GM18870 (cell line): ENCODE measurements around the gene TMEM63C.

ENCODE experiments used
- ATAC-seq: cut with Tn5 transposase; IDR thresholded peaks from one replicate; pipeline ENCODE4 v1.9.1; 2021; ENCODE audit warnings: moderate library complexity; ENCODE audit not compliant: unreplicated experiment

The TMEM63C gene, protein sequence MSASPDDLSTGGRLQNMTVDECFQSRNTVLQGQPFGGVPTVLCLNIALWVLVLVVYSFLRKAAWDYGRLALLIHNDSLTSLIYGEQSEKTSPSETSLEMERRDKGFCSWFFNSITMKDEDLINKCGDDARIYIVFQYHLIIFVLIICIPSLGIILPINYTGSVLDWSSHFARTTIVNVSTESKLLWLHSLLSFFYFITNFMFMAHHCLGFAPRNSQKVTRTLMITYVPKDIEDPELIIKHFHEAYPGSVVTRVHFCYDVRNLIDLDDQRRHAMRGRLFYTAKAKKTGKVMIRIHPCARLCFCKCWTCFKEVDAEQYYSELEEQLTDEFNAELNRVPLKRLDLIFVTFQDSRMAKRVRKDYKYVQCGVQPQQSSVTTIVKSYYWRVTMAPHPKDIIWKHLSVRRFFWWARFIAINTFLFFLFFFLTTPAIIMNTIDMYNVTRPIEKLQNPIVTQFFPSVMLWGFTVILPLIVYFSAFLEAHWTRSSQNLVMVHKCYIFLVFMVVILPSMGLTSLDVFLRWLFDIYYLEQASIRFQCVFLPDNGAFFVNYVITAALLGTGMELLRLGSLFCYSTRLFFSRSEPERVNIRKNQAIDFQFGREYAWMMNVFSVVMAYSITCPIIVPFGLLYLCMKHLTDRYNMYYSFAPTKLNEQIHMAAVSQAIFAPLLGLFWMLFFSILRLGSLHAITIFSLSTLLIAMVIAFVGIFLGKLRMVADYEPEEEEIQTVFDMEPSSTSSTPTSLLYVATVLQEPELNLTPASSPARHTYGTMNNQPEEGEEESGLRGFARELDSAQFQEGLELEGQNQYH

DNA sequence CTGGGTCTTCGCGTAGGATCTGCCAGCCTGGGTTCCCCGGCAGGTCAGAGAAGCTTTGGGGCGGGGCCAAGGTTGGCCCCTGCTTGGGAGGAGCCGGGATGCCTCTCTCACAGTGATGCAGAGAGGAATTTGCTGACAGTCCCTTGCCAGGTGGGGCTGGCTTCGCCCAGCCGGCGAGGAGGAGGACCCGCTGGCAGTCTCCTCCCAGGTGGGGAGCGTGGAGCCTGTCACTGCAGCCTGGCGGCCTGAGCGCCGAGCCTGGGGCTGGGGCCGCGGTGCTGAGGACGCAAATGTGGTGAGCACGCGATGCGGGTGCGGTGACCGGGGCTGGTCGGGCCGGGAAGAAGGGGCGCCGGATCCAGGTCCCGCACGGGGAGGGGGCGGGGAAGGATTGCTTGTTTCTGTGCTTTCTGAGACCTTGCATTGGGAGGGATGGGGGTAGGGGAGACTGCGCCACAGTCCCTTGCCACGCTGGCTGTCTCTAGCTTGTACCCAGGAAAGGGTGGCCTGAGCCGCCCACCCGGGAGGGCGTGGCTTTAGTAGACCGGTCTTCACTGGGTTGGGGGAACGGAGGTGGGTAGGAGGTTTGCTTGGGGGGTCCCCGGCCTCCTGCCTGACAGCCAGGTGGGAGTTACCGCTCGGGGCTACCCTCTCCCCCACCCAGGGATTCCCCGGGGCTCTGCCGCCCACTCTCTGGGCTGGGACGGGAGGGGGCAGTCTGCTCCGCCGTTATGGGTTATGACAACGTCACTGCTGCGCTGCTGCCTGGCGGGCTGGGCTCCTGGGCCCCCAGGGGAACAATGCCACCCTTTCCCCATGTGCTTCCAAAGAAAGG lies at the start of gene TMEM63C:
Gene TMEM63C, plus strand, starts transcription at position 196 of the 835 bp plus-strand sequence. CDS start 37,016 bp downstream, outside the sequence.
- ATAC-seq = no peak

DNA sequence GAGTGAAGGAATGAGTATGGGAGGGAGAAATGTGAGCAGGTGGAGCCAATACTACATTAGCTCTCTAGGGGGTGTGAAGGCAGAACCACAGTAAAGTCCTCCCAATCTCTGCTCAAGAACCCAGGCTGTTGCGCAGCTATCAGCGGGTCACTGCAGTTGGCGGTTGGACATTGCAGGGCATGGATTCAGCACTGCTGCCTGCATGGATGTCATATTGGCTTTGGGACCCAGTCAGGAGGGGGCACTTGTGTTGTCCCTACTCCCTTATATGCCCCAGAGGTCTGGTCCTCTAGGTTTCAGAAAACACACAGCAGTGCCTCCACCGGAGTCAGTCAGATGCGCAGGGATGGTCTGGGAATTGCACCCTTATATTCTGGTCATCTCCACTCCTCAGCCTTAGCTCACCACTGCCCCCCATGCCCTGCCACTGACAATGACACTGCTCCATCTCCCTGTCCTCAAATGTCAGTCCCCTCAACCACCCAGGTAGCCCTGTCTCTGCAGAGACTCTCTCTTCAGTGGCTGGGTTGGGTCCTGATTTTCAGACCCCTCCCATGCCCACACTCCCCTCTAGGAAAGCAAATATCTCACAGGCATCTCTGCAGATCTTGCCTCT lies 49.6 kb upstream of the TMEM63C start:
- no peak for ATAC-seq

DNA sequence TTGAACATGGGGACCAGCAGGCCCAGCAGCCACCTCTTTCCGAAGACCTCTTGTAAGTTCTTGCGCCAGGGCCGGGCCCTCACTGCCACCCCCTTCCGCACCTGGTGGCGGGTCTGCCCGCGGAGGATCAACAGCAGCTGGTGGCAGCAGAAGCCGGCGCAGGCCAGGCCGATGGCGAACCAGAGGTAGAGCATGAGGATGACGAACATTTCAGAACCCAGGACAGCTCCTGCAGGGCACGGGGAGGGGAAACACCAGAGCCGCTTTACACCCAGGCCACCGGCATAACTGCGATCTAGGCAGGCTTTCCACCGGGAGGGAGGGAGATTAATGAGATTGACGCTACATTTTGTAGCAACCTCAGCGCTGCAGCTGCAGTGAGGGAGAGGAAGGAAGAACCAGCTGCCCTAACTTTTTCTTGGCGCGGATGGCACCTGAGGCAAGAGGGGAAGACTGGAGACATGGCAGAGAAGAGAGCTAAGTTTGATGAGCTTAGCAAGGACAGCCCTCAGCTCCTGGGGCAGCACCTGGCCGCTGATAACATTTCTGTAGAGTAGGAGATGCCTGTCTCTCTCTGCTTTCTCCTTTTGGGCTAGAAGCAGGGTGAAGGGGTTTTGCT lies 47.8 kb upstream of the TMEM63C start:
- ATAC-seq = no peak

DNA sequence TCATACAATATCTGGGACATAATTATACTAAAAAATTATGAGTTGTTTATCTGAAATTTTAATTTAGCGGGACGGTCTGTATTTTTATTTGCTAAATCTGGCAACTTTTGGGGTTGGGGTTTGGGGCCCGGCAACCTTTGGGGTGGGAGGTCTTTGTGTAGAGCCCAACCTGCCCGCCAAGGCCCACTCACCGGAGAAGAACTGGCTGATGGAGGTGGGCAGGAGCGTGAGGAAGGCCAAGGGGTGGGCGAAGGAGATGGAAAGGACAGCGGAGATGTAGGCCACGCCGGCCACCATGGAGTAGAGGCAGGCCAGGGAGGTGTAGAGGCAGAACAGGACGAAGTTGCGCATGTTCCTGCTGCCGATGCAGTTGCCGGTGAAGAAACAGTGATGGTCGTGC lies 42.6 kb upstream of the TMEM63C start:
- ATAC-seq = no peak

DNA sequence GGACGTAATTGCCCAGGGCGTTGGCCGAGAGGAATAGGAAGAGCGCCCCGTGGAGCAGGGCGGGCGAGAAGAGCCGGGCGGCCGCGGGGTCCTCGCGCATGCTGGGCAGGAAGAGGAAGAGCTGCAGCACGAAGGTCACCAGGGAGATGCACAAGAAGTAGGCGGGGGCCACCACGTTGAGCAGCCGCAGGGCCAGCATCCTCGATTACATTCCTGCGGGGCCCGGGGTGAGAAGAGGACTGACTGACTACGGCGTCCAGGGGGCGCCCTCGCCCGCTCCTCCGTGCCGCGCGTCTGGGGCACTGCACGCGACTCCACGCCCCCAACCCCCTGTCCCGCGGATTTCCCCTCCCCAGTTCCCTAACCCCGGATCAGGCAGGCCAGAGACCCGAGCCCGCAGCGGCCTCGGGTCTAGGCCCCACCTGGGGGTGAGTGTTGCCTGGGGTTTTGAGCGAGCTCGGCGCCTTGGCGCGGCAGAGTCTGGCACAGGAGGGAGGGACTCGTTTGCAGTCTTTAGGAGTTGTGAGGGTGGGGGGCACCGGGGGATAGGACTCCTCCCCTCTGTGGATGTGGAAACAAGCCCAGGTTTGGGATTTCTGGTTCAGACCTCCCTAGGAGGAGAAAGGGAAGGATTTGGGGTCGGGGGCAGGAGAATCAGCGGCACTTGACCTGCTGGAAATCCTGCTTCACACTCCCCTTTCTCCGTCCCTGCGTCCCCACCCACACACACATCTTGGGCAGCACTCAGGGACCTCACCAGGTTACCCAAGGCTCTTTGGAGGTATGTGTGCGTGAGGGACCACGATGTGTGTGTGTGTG lies 41.8 kb upstream of the TMEM63C start:
- no peak for ATAC-seq

DNA sequence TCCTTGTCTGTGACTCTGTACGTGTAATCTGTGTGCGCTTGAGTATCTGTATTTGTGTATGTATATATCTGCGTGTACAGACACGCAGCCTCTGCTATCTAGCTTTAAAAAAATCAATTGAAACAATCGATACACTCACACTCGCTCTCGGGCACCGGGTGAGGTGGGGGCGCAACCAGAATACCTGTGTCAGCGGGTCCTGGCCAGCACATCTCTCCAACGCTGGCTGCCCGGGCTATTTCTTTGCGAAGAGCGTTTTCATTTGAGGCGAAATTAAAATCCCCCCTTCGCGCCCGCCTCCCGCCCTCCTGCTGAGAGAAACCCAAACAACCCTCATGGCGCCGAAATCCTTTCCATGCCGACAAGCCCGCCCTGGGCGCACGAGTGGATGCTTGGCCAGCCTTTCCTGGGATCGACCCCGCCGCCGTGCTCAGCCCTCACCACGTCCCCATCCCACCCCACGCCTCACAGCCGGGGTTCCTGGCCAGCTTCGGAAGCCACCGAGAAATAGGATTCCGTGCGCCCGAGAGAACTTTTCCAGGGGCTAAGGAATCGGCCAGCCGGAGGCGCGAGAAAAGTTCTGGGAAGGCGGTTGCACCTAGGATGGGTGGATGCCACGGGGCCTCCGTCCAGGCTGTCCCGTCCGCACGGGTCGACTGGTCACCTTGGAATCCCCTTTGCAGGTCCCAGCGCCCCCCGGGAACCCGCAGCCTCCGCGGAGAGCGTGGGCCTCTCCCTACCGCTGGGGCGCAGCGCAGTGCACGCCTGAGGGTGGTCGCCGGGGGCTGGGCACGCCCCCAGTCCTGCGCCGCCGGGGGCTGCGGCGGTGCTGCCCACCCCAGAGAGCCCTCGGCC lies 41.0 kb upstream of the TMEM63C start:
- ATAC-seq = no peak

DNA sequence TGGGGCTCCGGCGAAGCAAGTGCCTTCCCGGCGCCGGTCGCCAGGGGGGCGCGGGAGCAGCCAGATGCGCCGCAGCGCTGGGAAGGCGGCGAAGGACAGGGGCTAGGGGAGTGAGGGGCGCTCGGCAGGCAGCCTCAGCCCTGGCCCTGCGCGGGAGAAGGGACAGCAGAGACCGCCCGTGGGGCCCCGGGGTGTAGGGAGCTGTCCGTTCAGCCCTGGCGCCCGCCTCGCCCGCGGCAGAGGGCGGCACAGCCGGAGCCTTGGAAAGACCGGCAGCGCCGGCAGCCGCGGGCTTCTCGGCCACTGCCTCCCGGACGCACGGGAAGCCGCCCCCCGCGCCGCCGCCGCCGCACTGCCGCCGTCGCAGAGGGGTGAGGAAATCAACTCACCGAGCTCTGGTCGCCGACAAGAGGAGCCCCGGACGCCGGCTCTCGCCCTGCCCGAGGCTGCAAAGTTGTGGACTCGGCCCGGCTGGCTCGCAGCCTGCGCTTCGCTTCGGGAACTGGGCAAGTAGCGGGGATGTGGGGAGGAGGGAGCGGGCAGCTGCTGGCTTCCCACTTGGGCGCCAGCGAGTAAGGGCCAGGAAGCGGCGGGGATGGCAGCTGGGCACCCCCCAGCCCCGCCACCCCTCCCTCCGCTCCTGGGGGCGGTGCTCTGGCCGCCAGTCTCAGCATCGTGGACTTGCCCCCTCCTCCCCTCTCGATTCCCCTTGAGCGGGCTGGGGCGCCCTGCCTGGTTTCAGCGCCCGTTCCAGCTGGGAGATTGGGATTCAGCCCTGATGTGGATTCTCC lies 40.2 kb upstream of the TMEM63C start, which contains the start of gene ZDHHC22:
Gene ZDHHC22, minus strand, starts transcription at position 578 of the 791 bp plus-strand sequence. CDS start 2,053 bp downstream, outside the sequence.
- ATAC-seq = no peak

DNA sequence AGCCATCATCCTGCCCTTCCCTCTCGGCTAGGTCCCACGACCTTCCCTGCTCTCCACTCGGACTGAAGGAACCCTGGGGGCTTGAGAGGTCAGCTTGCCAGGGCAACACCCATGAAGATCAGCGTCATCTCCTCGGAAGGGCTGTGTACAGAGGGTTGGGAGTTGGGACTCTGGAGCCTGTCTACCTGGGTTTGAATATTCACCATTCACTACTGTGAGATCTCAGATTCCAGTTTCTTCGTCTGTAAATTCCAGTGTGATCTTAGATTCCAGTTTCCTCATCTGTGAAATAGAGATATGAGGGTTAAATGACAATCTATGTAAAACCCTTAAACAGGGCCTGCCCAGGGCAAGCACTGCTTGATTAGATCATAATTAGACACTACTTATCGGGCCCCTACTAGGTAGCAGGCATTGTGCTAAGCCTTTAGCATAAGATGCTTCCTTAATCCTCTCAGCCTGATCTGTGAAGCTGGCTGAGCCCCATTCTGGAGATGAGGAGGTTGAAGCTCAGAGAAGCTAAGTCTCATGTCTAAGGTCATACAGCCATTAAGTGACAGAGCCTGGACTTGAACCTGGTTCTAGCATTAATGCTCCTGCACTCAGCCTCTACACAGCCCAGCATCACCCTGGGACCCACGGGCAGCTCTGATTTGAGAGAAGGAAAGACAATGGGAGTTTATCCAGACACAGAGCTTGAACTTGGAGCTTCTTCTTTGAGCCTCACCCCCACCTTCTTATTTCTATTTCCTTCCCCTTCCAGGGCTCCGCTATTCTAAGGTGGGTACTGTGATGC lies 39.4 kb upstream of the TMEM63C start:
- no peak for ATAC-seq

DNA sequence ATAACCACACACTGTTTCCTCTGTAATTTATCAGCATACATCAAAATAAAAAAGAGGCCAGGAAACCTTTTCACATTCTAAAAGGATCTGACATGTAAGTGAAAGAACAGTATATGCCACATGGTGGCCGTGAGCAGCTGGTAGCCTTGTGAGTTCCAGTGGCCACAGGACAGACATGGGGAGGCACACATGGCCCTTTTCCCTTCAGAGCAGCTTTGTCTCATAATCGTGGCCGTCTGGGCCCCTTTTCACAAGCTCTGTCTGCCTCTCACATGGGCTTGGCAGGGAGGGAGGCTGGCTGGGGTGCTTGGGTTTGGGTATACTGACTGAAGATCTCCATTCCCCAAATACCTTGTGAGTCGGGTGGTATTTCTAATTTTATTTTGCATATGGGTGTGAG lies 38.5 kb upstream of the TMEM63C start:
- no peak for ATAC-seq

DNA sequence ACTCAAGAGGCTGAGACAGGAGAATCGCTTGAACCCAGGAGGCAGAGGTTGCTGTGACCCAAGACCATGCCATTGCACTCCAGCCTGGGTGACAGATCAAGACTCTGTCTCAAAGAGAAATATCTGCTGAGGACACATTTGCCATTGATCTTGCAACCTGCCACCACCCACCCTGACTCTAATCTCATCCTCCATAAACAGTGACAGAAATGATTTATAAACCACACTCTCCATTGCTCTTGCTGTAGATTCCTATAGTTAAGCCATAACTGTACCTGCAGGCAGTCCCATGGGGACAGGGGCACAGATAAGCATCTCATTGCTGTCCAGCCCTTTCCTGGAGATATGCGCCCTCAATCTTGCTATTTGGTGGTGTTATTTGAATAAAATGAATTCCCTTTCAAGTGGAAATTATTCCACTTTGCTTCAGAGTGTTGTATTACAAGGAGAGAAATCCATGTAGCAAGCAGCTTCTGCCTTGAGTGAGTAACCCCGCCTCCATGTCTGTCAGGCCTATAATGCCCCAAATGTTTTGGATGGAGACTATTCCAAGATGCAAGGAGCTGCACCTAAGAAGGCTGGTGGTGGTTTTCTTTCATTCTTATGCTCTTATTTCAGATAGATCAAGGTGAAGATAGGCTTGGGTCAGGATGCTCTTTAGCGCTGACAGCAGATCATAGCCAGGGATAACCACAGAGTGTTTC lies 37.0 kb upstream of the TMEM63C start:
- ATAC-seq = no peak

DNA sequence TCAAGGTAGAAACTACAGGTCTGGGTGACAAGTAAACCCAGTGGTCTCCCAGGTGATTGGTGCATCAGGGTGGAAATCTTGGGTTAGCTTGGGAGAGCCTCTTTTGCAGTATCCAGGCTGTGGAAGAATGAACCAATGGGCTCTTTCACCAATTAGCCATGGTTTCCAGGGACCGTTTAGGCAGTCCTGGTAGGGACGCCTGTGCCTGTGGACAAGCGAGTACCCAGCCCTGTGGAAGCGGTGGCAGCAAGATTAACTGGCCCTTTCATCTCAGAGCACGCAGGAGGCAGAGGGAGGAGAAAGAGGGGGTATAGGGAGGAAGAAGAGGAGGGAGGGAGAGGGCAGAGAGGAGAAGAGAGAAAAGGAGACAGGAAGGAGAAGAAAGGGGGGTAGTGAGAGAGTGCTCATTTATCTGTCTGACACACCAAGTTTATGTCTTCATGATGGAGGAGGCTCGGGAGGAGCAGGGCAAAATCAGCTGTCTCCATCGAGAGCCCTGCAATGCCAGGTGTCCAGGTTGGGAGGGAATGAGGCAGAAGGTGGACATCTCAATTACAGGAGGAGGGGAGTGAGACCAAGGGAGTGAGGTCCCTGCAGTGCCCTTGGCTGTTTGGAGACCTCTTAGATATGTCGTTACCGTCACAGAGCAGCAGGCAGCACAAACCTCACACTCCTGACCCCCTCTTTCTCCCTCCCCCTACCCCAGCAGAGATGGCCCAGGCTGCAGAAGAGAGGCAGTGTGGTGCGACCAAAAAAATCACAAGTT lies 35.4 kb upstream of the TMEM63C start:
- ATAC-seq = no peak

DNA sequence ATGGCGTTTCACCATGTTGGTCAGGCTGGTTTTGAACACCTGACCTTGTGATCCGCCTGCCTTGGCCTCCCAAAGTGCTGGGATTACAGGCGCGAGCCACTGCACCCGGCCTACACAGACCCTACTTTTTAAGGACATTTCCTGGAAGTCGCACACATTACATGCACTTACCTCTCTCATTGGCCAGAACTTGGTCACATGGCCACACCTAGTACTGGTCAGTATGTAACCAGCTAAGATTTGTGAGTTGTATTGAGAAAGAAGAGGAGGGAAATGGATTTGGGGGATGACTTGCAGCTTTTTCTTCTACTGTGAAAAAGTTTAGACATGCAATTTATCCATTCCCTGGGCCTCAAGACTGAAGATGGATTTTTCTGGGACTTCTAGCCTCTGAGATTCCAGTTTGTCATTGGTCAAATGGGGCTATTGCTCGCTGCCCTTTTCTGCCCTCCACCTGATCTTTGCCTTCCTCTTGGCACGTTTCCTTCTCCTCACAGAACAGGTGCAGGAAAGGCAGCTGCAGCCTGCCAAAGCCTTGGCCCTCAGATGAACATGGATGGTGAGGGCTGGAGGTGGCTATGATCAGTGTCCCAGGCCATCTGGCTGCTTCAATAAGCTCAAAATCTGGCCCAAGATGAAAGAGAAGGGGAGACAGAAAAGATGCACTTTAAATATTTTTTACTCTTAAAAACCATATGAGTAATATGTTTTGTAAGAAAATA lies 32.9 kb upstream of the TMEM63C start:
- ATAC-seq = no peak

DNA sequence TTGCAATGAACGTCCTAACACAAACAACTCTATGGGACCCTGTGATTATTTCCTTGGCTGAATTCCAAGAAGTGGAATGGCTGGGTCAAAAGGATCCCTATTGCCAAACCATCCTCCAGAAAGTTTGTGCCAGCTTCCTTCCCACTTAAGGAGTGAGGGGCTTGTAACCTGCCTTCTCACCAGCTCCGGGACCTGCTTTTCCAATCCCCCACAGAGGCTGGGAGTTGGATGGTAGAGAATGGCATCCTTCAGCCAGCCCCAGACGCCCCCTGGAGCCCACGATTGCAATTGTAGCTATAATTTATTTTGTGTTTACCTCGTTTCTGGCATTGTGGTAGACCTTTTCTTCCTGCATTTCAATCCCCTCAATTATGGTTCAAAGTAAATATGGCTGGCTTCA lies 30.4 kb upstream of the TMEM63C start:
- ATAC-seq = no peak

DNA sequence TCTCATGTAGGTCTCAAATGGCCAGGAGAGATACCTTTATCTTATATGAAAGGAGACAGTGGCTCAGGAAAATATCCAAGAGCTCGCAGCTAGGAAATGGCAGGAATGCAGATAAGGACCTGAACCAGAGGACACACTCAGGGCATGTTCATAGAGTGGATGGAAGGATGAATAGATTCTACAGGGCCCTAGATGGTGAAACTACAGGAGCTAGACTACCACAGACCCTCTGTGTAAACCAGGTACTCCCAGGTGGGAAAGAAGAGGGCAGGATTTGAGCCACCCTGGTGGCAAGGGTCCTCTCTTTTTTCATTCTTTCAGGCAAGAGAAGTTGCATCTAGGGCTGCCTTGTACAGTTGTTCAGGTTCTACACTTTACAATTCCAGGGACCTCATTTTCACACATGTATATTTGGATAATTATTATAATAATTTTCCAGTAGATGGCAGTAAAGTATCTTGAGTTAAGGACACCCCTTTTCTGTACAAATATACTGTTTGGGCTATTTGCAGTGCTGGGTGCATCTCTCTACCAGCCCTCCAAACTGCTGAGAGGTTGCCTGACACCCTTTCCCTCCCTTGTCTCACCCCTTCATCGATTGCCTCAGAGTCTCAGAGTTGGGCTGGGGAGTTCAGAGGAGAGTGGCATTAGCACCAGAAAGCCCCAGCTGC lies 29.5 kb upstream of the TMEM63C start:
- no peak for ATAC-seq
